ENCODE measurements around the gene PPL. TPM values are rescaled to one million over a fixed set of nuclear protein-coding genes. Genes with fewer than 3 reads are reported as not detected.

The PPL gene
- total and polyA plus RNA-seq, 2 of the 13 experiments (the other 11 are each of a cell fraction or from before 2014, with no cell fraction given): 5.7 to 6.6 TPM

DNA sequence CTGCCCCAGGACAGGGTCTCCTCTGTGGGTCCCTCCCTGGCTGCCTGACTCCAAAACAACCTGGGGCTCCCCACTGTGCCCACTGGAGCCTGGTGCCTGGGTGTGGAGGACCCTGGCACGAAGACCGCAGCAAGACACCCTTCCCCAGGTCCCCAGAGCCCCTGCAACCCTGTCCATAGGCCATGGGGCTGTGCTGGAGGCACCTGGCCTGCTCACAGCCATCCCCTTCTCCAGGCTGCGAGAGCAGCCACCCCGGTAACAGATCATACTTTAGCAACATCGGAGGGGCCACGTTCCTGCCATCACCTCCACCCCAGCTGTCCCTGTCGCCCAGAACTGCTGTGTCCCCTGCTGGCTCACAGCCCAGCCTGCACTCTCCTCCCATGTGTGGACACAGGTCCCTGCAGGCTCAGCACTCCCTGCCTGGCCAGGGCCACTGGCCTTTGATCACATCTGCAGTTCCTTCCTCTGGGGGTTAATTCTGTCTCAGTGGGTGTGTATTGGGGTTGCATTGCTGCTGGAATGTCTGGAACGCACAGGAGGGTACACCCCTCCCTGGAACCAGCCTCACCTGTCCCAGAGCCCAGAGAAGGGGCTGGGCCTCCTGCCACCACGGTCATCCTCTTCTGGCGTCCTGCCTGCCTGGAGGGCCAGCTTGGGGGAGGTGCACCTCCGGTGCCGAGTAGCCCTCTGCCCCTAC lies 12.2 kb downstream of the PPL start (continued):
- TF ChIP-seq PRDM10 (CRISPR knock-in tag; IDR thresholded peaks at IDR 0.05; ENCODE audit: low read depth) (no peak), ZNF274 (CRISPR knock-in tag; IDR thresholded peaks at IDR 0.05) (no peak), TEAD3 (CRISPR knock-in tag; optimal IDR thresholded peaks at IDR 0.05; ENCODE audit: borderline replicate concordance) (peak; percentile 100), DBP (CRISPR knock-in tag; IDR thresholded peaks at IDR 0.05; ENCODE audit: not compliant biosample characterization) (no peak), ZNF362 (CRISPR knock-in tag; IDR thresholded peaks at IDR 0.05; ENCODE audit: borderline replicate concordance) (no peak; the same call in 1 of the 2 replicates), ZBTB25 (CRISPR knock-in tag; IDR thresholded peaks at IDR 0.05) (no peak), CHCHD3 (CRISPR knock-in tag; IDR thresholded peaks at IDR 0.05) (no peak), TGIF2 (CRISPR knock-in tag; IDR thresholded peaks at IDR 0.05) (peak; percentile 54; the same call in 1 of the 2 replicates), RNF2 (conservative IDR thresholded peaks at IDR 0.05; ENCODE audit: low read depth) (no peak; the same call in 1 of the 2 replicates), MED8 (CRISPR knock-in tag; IDR thresholded peaks at IDR 0.05; ENCODE audit: insufficient replicate concordance) (no peak), GMEB1 (CRISPR knock-in tag; IDR thresholded peaks at IDR 0.05; ENCODE audit: borderline replicate concordance) (peak; percentile 58; the same call in 1 of the 2 replicates), ZNF557 (CRISPR knock-in tag; IDR thresholded peaks at IDR 0.05) (0 out of 2 replicates have a peak, but pooled peaks have one; percentile 73), ZNF781 (CRISPR knock-in tag; IDR thresholded peaks at IDR 0.05; ENCODE audit: borderline replicate concordance, not compliant biosample characterization) (no peak), ZNF263 (CRISPR knock-in tag; IDR thresholded peaks at IDR 0.05) (peak; percentile 37; the same call in 1 of the 2 replicates), FLYWCH1 (CRISPR knock-in tag; IDR thresholded peaks at IDR 0.05) (no peak), SKI (IDR thresholded peaks at IDR 0.05; ENCODE audit: partially characterized antibody) (peak; percentile 49), TBP (CRISPR knock-in tag; IDR thresholded peaks at IDR 0.05) (no peak), PAX8 (CRISPR knock-in tag; IDR thresholded peaks at IDR 0.05; ENCODE audit: borderline replicate concordance) (no peak), HOXA3 (CRISPR knock-in tag; IDR thresholded peaks at IDR 0.05) (peak; percentile 69)
- TF ChIP-seq, protein P1, sequence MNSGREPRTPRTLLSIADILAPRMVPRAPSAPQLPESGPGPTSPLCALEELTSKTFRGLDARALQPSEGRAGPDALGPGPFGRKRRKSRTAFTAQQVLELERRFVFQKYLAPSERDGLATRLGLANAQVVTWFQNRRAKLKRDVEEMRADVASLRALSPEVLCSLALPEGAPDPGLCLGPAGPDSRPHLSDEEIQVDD (CRISPR knock-in tag; IDR thresholded peaks at IDR 0.05; ENCODE audit: borderline replicate concordance): 0 out of 2 replicates have a peak, but pooled peaks have one; percentile 15

All from HepG2 (cell line).